Uterus (tissue), 2 donors: ENCODE measurements around the gene AIFM3.

ENCODE experiments used
- POLR2A ChIP-seq, 2 donors: fragments of 450-650 bp; IDR thresholded peaks; one replicate each; pipeline ENCODE4 v1.6.1; 2016; ENCODE audit warnings: antibody characterized with exemption in 2 of 2, mild to moderate bottlenecking in 1 of 2, moderate library complexity in 1 of 2
- TF ChIP-seq, protein P1 (sequence below), 4 experiments: fragments of 200-600 bp in 2 of 4; fragments of 450-650 bp in 2 of 4; sonication (generic) in 2 of 4; IDR thresholded peaks; one replicate each; pipeline ENCODE4 v1.5.1; 2016 to 2019; ENCODE audit warnings: antibody characterized with exemption in 4 of 4, mild to moderate bottlenecking in 2 of 4, moderate library complexity in 1 of 4

DNA sequence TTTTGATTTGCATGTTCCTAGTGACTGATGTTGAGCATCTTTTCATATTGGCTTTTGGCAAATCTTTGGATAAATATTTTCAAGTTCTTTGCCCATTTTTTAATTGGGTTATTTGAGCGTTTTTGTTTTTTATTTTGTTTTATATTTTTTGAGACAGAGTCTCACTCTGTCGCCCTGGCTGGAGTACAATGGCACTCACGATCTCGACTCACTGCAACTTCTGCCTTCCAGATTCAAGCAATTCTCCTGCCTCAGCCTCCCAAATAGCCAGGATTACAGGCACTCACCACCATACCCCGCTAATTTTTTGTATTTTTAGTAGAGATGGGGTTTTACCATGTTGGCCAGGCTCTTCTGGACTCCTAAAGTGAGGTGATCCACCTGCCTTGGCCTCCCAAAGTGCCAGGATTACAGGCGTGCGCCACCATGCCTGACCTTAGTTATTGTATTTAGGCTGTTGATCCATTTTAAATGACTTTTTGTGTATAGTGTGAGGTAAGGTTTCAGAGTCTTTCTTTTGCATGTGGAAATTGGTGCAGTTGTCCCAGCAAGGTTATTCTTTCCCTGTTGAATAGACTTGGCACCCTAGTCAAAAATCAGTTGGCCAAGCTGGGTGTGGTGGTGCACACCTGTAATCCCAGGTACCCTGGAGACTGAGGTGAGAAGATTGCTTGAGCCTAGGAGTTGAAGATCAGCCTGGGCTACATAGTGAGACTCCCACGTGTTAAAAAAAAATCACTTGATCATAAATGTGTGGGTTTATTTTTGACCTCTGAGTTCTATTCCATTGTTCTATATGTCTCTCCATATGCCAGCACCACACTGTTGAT, 23.7 kb upstream of the AIFM3 start:
- TF ChIP-seq, protein P1, sequence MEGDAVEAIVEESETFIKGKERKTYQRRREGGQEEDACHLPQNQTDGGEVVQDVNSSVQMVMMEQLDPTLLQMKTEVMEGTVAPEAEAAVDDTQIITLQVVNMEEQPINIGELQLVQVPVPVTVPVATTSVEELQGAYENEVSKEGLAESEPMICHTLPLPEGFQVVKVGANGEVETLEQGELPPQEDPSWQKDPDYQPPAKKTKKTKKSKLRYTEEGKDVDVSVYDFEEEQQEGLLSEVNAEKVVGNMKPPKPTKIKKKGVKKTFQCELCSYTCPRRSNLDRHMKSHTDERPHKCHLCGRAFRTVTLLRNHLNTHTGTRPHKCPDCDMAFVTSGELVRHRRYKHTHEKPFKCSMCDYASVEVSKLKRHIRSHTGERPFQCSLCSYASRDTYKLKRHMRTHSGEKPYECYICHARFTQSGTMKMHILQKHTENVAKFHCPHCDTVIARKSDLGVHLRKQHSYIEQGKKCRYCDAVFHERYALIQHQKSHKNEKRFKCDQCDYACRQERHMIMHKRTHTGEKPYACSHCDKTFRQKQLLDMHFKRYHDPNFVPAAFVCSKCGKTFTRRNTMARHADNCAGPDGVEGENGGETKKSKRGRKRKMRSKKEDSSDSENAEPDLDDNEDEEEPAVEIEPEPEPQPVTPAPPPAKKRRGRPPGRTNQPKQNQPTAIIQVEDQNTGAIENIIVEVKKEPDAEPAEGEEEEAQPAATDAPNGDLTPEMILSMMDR (IDR thresholded peaks at IDR 0.05) = no peak
- no peak for TF ChIP-seq POLR2A (IDR thresholded peaks at IDR 0.05)
